ENCODE results near the gene SFT2D1. TPM values are rescaled to one million over a fixed set of nuclear protein-coding genes. Genes with fewer than 3 reads are reported as not detected.

The SFT2D1 gene
- total RNA-seq, 4 donors from 2014 or later = 40.0 to 63.7 (median 53.8) TPM

- TF ChIP-seq CTCF (IDR thresholded peaks at IDR 0.05) = peak in 1 of 3 donors; percentile 60
- ATAC-seq (ENCODE audit: low FRiP score) (no peak), DNase-seq (ENCODE audit: low spot score) (peak; percentile 57)
These were observed 66.6 kb downstream of the SFT2D1 start for GRCh38 chr6:166275714-166276166.

- no peak for DNase-seq (ENCODE audit: low spot score)
- ATAC-seq (ENCODE audit: low FRiP score) = no peak
- no peak for TF ChIP-seq CTCF (IDR thresholded peaks at IDR 0.05)
These were observed 67.5 kb downstream of the SFT2D1 start for GRCh38 chr6:166274739-166275370.

- DNase-seq (ENCODE audit: low spot score) (no peak), ATAC-seq (ENCODE audit: low FRiP score) (no peak)
- no peak for TF ChIP-seq CTCF (IDR thresholded peaks at IDR 0.05)
These were observed 68.2 kb downstream of the SFT2D1 start for GRCh38 chr6:166274163-166274562.

GRCh38 chr6:166271376-166271765, 71.0 kb downstream of the SFT2D1 start:
- TF ChIP-seq CTCF (IDR thresholded peaks at IDR 0.05) = no peak
- DNase-seq (ENCODE audit: low spot score) = no peak
- ATAC-seq (ENCODE audit: low FRiP score) = no peak

- TF ChIP-seq CTCF (IDR thresholded peaks at IDR 0.05) = no peak
- DNase-seq (ENCODE audit: low spot score) (no peak), ATAC-seq (ENCODE audit: low FRiP score) (no peak)
These were observed 71.5 kb downstream of the SFT2D1 start for GRCh38 chr6:166270706-166271375.

Other genes with a start within 250 kb of the SFT2D1 start
- gene TBXT, start 174.7 kb downstream of the SFT2D1 start, total RNA-seq = not detected
- gene PRR18, start 34.2 kb downstream of the SFT2D1 start, total RNA-seq = under 1 TPM in 3 of 4 donors, not detected in 1; 0.37 to 0.63 (median 0.38) TPM
- gene MPC1, start 40.4 kb upstream of the SFT2D1 start, total RNA-seq = 10 to 100 TPM; 33.4 to 99.4 (median 58.8) TPM
- gene RAMACL, start 244.1 kb upstream of the SFT2D1 start, total RNA-seq = 10 to 100 TPM in 1 of 4 donors, 1 to 10 TPM in 3; 1.9 to 10.9 (median 4.6) TPM

Measured in omental fat pad (tissue), 4 donors.